ENCODE measurements around the gene LYL1.

The LYL1 gene

DNA sequence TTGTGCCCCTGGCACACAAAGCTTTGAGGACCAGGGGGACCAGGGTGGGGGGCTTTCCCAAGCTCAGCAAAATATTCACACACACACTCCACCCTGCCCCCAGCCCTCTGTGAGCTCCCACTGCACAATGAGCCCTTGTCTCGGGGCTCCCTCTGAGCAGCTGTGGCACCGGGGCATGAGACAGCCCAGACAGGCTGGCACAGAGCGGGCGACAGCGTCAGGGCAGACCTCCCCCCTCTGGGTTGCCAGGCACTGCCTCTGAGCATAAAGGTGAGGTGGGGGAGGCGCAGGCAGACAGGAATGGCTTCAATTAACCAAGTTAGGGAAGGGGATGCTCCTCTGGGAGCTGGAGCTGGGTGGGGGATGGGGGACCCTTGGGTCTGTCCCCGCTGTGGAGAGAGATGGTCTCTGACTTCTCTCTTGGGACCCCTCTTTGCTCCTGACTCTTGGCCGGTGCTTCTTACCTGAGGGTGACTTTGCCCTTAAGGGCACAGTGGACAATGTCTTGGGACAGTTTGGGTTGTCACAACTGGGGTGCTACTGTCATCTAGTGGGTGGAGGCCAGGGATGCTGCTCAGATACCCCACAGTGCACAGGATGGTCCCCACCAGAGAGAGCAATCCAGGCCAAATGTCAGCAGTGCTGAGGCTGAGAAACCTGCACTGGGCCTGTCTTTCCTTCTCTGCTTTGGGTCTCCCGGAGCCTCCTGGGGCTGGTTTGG lies 30.3 kb downstream of the LYL1 start:
- no peak for DNase-seq

DNA sequence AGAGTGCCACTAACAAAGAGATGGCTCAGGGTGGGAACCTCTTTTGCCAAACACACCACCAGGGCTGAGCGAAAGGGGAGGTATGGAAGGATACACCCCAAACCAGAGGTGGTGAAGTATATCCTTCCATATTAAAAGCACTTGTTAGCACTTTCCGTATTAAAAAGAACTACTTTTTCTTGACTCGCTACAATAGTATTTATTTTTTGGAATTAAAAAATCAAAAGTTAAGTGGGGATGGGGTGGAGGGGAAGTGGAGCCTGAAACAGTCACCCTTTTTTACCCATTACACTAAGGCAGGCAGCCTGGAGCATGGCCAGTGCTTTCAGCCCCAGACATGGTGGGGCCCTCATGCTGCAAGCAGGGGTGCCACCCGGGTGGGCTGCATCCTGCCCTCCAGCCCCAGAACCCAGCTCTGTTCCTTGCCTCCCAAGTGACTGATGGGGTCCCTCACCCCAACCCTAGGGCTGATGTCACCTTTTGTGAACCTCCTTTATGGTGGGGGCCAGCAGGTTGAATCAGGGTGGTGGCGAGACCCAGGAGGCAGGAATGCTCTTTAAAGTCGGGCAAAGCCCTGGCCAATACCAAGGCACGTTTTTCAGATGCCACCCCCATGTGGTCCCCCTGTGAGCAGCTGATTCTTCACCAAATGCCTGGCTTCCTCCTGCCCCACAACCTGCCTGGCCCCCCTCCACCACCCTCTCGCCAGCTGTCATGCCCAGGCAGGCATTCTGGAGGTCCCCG lies 31.0 kb downstream of the LYL1 start:
- DNase-seq = no peak

DNA sequence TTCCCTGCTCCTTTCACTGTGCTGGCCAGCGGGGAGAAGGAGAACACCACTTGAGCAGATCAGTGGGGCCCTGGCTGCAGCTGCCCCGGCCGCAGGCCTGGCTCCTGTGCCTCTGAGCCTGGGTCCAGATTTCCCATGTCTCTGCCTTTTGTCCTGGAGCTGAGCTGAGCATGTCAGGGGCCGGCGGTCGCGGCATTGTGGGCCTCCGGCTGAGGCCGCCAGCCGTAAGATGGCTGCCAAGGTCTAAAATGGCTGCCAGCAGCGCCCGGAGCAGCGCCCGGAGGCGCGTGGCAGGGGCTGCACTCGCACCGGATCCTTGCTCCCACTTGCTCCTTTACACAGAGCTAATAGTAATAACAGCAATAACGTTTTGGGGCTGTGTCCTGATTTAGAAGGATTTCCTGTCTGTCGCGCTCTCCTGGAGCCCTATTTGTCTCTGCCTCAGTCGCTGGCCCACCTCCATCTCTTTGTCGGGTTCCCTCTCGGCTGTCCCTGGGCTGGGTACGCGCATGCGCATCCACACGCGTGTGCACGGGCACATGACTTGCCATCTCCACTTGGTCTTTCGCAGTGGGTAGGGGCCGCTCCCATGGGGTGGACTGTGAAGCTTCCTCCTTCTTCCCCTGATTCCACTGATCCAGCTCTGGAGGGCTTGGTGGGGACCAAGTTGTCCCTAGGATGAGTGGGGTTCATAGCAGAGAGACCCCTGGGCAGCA lies 32.1 kb downstream of the LYL1 start:
- DNase-seq = no peak

DNA sequence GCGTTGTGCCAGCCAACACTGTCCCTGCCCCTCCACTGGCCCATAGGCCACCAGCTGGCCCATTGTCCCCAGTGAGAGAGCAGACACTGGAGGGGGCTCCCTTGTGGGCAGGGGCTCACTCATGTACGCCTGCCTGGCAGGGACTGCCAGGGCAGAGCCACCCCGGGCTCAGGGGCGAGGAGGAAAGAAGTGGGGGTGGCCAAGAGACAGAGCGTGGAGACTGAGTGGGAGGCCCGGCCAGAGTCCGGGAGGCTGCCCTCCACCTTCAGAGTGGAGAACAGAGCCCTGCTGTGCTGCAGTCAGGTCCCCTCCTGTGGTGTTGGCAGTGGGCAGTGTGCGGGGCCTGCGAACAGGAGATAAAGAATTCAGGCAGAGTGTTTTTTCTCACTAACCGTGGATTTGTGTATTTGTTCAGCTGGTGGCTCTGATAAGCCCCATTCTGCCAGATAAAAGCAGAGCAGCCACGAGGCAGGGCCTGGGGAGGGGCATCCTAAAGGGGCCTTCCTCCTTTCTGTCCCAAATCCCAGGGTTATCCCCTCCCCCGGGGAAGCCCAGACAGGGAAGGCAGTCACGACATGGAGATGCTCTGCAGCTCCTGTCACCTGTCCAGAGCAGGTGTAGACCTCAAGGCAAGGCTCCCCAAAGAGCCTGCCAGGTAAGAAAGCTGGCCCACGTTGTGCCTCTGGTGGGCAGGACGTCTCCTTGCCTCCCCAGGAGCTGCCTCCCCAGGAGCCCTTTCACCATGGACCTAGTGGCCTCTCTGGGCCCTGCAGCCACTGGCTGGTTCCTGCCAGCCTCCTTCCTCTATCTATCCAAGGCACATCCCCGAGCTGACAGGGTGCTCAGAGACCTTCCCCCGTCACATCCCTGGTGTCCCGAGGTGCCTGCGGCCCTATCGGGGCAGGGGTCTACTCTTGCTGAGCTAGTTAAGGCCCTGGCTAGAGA lies 33.0 kb downstream of the LYL1 start:
- no peak for DNase-seq

DNA sequence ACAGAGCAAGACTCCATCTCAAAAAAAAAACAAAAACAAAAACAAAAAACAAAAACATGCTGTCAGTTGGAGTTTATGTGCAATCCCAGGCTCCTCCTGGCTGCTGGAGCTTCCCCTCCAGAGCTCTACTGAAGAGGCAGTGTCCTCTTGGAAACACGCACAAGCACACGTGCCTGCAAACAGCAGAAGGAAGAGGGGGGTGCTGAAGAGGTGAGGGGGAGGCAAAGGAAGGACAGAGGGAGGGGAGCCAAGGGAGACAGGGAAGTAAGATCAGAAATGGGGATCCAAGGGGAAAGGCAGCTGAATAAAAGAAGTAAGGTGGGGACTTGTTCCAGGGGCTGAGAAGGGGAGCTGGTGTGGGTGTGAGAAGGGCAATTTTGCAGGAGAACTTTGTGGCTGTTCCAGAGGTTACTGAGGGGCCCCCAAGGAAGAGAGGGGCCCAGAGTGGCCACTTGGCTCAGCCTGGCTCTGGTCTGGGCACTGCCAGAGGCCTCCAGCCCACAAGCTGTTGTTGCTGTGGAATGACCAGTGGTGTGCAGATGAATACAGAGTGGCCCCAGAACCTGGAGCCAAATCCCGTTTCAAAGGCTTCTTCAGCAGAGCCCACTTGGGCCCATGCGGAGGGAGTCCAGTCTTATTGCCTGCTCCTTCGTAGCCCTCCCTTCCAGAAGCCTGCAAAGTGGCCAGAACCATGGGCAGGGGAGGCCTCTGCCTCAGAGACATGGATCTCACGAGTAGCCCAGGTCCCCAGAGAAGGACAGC lies 34.4 kb downstream of the LYL1 start:
- DNase-seq = peak in 1 of 3 donors; percentile 22

DNA sequence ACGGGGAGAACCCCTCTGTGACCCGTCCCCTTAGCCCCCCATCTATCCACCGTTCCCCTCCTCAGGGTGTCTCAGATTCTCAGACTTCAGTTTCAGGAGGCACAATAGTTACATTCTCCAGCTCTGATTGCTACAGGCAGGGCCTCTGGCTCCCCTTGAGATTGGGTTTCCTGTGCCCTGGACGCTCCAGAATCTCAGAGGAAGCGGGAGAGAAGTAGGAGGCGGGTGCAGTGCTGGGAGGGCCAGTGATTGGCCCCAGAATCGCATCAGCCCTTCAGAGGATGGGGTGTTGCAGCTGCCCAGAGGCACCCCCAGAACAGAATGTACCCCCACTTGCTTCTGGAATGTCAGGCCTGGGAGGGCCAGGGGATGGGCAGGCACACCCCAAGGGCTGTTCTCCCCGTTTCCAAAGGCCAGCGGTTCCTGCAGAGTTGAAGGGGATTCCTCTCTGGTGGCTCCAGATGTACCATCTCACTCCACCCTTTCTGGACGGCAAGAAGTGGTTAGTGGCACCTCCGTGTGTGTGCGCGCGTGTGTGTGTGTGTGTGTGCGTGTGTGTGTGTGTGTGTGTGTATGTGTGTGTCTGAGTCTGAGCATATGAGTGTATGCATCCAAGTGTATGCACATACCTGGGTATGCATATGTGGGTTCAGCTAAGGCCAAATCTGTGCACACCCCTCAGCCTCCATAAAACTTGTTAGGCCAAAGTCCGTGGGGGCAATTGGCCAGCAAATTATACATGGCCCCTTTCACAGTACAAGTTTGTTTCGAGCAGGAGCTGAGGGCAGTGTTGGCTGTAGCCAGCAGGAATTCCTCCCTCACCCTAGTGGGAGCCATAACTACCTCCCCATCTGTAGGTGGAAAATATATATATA lies 35.5 kb downstream of the LYL1 start:
- DNase-seq = no peak

DNA sequence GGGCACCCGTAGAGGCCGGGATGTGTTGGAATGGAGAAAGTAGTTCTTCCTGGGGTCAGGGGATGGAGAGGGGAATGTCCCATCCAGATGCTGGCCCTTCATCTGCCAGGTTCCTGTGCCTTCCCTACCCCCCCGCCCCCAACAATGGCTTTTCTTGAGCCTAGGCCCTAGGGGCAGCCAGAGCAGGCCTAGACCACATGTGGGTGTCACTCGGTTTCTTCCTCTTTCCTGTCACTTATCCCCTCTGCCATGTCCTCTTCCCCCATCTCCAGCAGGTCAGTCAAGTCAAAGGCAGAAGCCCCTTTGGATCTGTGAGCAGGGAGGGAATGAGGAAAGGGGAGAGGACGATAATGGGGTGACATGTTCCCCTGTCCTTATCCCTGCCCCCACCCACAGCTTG lies 36.4 kb downstream of the LYL1 start:
- DNase-seq = peak; percentile 20 to 46 (median 30)

DNA sequence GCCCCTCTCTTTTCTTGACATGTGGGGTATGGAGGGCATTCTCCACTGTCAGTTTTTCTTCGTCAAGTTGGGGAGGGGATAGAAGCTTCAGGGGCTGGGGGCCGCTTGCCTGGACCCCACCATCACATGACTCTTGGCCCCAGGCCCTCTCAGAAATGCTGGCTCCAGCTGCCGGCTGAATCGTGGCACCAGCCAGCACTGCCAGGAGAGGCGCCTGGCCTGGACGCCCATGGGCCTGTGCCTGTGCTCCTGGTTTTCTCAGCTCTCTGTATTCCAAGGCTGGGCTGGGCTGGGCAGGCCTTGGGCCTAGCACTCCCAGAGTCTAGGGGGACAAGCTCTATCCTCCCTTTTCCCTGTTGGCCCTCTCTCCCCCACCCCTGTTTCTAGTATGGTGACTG lies 38.6 kb downstream of the LYL1 start:
- no peak for DNase-seq

DNA sequence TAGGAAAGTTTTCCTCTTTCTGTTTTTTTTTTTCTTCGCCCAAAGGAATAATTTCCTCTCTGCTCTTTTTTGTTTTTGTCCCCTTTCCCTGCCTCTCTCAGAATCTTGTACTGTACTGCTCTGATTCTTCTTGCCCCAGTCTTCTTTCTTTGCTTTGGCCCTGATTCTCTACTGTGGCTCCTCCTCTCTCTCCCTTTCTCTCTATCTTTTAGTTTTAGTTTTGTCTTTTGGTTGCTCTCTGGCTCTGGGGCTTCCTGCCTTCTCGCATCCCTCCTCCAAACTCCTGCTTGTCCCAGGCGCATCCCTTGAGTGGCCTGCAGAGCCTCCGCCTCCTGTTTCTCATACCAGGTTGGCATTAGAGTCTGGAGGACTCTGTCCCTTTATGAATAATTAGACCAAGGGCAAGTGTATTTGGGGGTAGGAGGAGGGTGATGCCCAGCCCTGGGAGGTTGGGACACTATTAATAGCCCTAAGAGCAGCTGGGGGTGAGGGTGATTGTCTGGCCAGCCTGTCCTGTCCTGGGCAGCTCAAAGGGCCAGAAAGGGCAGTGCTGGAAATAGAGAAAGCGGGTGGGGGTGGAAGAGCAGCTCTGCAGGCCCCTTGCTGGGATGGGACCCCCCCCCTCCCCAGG lies 39.1 kb downstream of the LYL1 start:
- DNase-seq = no peak

DNA sequence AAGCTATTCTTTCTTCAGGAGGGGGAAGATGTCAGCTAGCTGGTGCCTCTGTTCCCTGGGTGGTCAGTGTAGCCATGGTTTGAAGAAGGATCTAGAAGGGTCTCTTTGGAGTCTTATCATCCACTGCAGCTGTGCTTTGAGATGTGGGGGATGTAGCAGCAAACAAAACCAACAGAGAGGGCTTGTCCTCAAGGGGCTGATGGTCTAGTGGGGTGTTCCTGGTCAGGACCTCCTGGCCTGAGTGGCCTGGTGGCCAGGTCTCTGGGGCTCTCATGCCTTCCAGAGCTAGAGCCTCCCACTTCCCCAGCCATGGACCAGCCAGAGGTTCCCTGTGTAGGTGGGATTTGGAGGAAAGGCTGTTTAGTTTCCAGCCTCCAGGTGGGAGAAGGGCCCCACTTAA lies 40.3 kb downstream of the LYL1 start:
- no peak for DNase-seq

DNA sequence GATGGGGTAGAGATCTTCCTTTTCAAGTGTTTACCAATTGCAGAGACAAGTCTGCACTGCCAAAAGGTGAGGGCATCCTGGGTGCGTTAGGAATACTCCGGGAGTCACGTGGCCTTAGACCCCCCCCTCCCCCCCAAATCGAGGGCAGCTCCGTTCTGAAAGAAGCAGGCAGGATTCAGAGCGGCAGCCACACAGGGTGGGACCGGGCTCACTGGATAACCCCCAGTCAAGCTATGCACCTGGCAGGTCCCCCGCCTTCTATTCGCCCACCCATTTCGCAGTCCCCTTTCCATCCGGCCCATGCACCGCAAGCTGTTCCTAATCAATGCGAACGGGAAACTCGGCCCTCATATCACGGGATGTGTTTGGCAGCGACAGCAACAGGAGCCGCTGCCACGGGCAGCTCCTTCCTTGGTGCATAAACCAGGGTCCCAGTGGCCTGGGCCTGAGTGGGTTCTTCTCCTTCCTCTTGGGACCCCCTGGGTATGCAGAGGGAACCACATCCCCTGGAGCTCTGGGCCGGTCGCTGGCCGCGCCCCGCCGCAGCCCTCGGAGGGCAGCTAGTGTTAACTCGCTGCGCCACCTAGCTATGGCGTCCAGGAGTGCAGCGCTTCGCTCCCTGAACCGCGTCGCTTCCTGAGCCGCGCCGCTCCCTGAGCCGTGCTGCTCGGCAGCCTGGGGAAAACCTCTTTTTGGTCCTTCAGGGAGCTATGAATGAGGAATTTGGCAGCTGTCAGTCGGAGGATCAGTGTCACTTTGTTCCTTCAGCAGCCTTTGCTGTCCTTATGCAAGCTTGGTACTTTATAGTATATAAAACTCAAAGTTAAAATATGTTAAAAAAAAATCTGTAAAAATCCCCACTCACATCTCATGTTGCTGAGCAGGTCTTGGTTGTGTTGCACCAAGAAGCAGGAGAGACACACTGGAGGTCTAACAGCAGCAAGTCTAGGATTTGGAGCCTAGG lies 41.4 kb downstream of the LYL1 start:
- peak; percentile 83 to 93 (median 91) for DNase-seq

DNA sequence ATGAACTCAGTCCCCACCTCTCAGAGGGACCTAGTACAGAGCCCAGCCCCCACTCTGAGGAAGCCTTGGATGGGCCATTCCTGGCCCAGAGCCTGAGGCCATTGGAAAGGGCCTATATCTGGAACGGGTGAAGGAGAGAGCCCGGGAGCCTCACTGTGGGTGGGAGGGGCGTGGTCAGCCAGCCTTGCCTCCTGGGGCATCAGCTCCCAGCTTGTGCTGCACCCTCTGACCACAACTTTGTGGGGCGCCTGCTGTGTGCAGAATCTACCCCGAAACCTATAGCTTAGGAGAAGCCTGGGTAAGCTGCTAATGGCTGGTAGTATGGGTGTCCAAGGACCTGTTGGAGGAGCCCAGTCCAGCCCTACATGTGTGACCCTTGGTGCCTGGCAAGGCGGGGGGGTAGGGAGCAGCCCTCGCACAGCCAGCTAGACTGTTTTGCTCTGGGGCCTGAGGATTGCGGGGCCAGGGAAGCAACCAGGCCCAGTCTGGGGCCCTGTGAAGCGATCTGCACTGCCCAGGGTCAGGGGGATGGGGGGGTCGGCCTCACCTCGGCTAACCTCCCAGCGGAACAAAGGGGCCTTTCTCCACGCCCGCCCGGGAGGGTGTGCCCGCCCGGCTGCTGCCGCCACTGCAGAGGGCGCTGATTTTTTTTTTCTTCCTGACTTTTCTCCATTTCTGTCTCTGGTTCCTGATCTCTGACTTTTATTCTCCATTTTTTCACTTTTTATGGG lies 42.3 kb downstream of the LYL1 start:
- no peak for DNase-seq

DNA sequence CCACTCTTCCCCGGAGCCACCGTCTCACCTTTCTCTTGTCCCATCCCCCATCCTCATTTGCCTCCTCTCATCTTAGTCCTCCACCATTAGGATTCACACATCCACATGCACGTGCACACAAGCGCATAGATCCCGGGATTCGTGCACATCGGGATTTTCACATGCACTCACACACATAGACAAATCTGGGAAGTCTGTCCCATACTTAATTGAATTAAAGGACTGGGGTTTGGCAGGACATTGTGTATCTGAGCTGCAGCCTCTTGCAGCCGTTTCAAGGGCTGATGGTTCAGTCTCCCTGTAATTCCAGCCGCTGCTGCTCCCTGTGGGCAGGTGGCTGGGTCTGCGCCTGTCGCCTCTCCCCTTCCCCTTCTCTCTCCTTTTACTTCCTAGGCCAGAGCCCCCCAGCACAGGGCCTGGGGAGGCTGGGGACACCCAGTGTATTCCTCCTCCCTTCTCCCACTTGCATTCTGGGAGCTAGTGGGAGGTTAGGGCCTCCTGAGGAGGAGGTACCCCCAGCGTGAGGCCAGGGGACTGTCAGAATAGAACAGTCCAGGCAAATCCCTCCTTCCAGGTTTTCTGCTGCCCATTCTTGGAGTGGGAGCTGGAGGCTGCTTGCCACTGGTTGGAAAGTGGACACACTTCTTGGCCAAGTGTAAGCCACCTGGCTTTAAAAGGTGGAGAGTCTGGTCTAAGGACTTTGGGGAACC lies 43.6 kb downstream of the LYL1 start:
- no peak for DNase-seq

DNA sequence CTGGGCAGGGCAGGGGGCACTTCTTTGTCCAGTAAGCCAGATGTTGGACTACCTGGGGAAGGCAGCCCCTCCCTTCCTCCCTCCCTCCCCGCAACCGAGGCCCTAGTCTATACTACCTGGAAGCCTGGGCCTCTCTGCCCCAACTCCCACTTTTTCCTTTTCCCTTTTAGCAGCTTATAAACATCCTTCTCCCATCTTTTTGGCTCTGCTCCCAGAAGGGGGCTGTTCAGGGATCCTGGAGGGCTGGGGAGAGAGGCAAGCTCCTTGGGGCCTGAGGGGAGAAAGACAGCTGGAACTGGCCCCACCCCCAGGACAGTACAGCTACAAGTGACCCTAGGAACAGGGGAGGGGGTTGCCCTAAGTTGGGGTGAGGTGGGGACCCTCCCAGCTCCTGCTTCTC lies 44.9 kb downstream of the LYL1 start:
- DNase-seq = no peak

DNA sequence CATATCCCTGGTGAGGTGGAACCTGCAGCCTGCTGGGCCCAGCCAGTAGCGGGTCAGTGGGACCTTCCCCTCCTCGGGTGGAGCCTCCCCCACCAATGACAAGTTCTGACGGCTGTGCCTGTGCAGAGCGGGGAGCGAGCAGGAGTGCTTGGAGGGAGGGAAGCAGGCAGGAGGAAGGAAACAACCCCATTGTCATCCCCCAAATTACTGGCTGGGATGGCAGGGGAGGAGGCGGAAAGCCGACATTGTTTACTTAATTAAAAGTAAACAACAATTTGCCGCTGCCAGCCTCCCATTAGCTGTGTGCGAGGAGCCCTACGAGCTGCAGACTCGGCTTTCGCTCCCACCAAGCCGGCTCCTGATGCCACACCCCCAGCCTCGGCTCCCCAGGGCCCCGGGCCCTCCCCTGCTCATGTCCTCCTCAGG lies 45.5 kb downstream of the LYL1 start:
- DNase-seq = no peak

DNA sequence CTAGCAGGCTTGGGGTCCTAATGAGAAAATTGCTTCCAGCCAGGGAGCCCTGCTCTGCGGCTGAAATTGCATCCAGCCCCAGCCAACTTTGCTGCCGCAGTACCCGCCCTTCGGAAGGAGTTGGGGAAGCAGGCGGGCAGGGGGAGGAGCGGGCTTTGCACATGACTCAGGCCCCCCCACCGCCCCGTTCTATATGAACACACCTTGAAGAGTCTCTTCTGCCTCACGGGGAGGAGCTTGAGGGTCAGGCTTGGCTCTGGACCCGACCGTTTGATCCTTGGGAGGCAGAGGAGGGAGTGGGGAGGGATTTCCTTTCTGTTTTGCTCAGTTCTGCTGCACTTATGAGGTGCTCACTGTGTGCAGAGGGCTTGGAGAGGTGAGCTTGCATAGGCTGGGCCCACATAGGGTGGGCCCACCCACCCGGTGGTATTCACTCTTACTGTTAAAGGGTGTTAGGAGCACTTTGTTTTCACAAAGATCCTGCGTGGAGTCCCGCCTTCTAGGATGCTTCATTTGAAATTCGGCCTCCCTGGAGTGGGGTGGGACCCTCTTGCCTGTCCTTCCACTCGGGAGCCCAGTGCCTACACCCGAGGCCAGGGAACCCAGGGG lies 46.5 kb downstream of the LYL1 start:
- no peak for DNase-seq

All from suppressor macrophage treated with lipopolysaccharide for 1 hour (primary cell).